Keratinocyte (primary cell): Measurements from ENCODE around the gene TK1. TPM values are rescaled to one million over a fixed set of nuclear protein-coding genes. Genes with fewer than 3 reads are reported as not detected.

Source experiments
- DNase-seq: peaks from one replicate; pipeline ENCODE4 v3.0.0-alpha.2; 2011; ENCODE audit warnings: low read depth, missing footprints, low spot score
- FAIRE-seq: peaks from 2 replicates; lab custom pipeline; 2011; peaks lifted over from hg19 to GRCh38; lab: Jason Lieb, UNC
- H2AFZ ChIP-seq: 2 replicates; pipeline ENCODE4 v1.6.0; 2012; ENCODE audit warnings: low read length, control low read depth, inconsistent platforms; ENCODE audit not compliant: control insufficient read depth
- H3K27ac ChIP-seq: 2 replicates; pipeline ENCODE4 v1.5.1; 2011; ENCODE audit warnings: low read length; ENCODE audit not compliant: control insufficient read depth, insufficient read depth
- H3K27me3 ChIP-seq: 3 replicates; pipeline ENCODE4 v1.6.0; 2011; ENCODE audit warnings: low read length; ENCODE audit not compliant: control insufficient read depth, insufficient read depth; ENCODE audit errors: extremely low read depth
- H3K36me3 ChIP-seq, 2 experiments: 2 replicates in 1 of 2; 3 replicates in 1 of 2; pipeline ENCODE4 v1.5.1; 2011; ENCODE audit warnings: low read length in 2 of 2, mild to moderate bottlenecking in 1 of 2; ENCODE audit not compliant: control insufficient read depth in 2 of 2, insufficient read depth in 2 of 2; ENCODE audit errors: extremely low read depth in 1 of 2
- H3K4me1 ChIP-seq: 3 replicates; pipeline ENCODE4 v1.5.1; 2011; ENCODE audit warnings: low read length; ENCODE audit not compliant: control insufficient read depth, insufficient read depth; ENCODE audit errors: extremely low read depth
- H3K4me2 ChIP-seq: 3 replicates; pipeline ENCODE4 v1.6.0; 2011; ENCODE audit warnings: low read depth, low read length; ENCODE audit not compliant: control insufficient read depth, insufficient read depth; ENCODE audit errors: extremely low read depth
- H3K4me3 ChIP-seq, 3 experiments: fragments of 200-600 bp in 1 of 3; sonication (generic) in 1 of 3; 2 replicates in 2 of 3; 3 replicates in 1 of 3; pipeline ENCODE4 v1.5.1; 2011 to 2016; ENCODE audit warnings: low read length in 3 of 3, mild to moderate bottlenecking in 3 of 3, control low read depth in 2 of 3, inconsistent platforms in 1 of 3, low read depth in 1 of 3, mixed read lengths in 1 of 3, mixed run types in 1 of 3, moderate library complexity in 1 of 3; ENCODE audit not compliant: control insufficient read depth in 2 of 3, insufficient read depth in 2 of 3; ENCODE audit errors: extremely low read depth in 1 of 3
- H3K79me2 ChIP-seq: 2 replicates; pipeline ENCODE4 v1.6.0; 2012; ENCODE audit warnings: low read length; ENCODE audit not compliant: control insufficient read depth, insufficient read depth
- H3K9ac ChIP-seq: 3 replicates; pipeline ENCODE4 v1.6.0; 2011; ENCODE audit warnings: low read length; ENCODE audit not compliant: control insufficient read depth, insufficient read depth; ENCODE audit errors: extremely low read depth
- H3K9me1 ChIP-seq: 3 replicates; pipeline ENCODE4 v1.6.0; 2011; ENCODE audit warnings: low read length; ENCODE audit not compliant: control insufficient read depth, insufficient read depth; ENCODE audit errors: extremely low read depth
- H3K9me3 ChIP-seq: 2 replicates; pipeline ENCODE4 v1.5.1; 2012; ENCODE audit warnings: low read depth, low read length; ENCODE audit not compliant: control insufficient read depth
- H4K20me1 ChIP-seq: 3 replicates; pipeline ENCODE4 v1.6.0; 2011; ENCODE audit warnings: low read length; ENCODE audit not compliant: control insufficient read depth, insufficient read depth; ENCODE audit errors: extremely low read depth
- EZH2 ChIP-seq: IDR thresholded peaks from one replicate; pipeline ENCODE4 v1.6.1; 2012; ENCODE audit warnings: inconsistent platforms, mild to moderate bottlenecking, low read length, moderate library complexity
- dilution Hi-C: fragments of 300-500 bp; cut with MboI; formaldehyde crosslinking; loops from one replicate; pipeline ENCODE4 v1.7.0; 2020; ENCODE audit warnings: low sequenced_read_pairs; ENCODE audit not compliant: extremely low pct_ligation_motif_present
- polyA plus RNA-seq, 5 experiments: library from polyadenylated mRNA; depleted of rRNA in 3 of 5; stranded (reverse) in 3 of 5; stranded (forward) in 1 of 5; unstranded in 1 of 5; fragments of >200 nt; gene quantifications; 1 replicate in 1 of 5; 2 replicates in 3 of 5; 3 replicates in 1 of 5; pipeline versions ENCODE4 v1.2.1 to v1.2.3, GENCODE V29; 2011 to 2012; ENCODE audit warnings: missing spikeins in 2 of 5, low read depth in 1 of 5, low replicate concordance in 1 of 5
- TF ChIP-seq, protein P1 (sequence below), 3 experiments: IDR thresholded peaks in 1 of 3; conservative IDR thresholded peaks in 1 of 3; optimal IDR thresholded peaks in 1 of 3; 2 replicates in 2 of 3; 3 replicates in 1 of 3; pipeline versions ENCODE3 to v1.5.1; 2011; ENCODE audit warnings: low read length in 3 of 3, mild to moderate bottlenecking in 3 of 3, moderate library complexity in 2 of 3, control low read depth in 1 of 3, inconsistent platforms in 1 of 3; ENCODE audit not compliant: insufficient read depth in 2 of 3; ENCODE audit errors: extremely low read depth in 1 of 3

TK1 gene
- polyA plus RNA-seq, 1 donor (not counting 4 experiments of a cell fraction or from before 2014, with no cell fraction given): 21.8 TPM

DNA sequence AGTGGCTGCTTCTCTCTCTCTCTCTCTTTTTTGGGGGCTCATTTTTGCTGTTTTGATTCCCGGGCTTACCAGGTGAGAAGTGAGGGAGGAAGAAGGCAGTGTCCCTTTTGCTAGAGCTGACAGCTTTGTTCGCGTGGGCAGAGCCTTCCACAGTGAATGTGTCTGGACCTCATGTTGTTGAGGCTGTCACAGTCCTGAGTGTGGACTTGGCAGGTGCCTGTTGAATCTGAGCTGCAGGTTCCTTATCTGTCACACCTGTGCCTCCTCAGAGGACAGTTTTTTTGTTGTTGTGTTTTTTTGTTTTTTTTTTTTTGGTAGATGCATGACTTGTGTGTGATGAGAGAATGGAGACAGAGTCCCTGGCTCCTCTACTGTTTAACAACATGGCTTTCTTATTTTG, 36.9 kb upstream of the TK1 start:
- H3K4me1 ChIP-seq: no peaks in the 10 kb centered on the region
- no peaks in the 10 kb centered on the region for H3K9me3 ChIP-seq
- H3K4me2 ChIP-seq: no peak overlapping the region
- no peak overlapping the region for H3K9ac ChIP-seq
- no peaks in the 10 kb centered on the region for H4K20me1 ChIP-seq
- no peaks in the 10 kb centered on the region for H3K27me3 ChIP-seq
- no peak for FAIRE-seq
- no peak overlapping the region for H3K27ac ChIP-seq
- dilution Hi-C loops: no loop called here
- H3K79me2 ChIP-seq: no peaks in the 10 kb centered on the region
- TF ChIP-seq EZH2: no peak
- TF ChIP-seq, protein P1, sequence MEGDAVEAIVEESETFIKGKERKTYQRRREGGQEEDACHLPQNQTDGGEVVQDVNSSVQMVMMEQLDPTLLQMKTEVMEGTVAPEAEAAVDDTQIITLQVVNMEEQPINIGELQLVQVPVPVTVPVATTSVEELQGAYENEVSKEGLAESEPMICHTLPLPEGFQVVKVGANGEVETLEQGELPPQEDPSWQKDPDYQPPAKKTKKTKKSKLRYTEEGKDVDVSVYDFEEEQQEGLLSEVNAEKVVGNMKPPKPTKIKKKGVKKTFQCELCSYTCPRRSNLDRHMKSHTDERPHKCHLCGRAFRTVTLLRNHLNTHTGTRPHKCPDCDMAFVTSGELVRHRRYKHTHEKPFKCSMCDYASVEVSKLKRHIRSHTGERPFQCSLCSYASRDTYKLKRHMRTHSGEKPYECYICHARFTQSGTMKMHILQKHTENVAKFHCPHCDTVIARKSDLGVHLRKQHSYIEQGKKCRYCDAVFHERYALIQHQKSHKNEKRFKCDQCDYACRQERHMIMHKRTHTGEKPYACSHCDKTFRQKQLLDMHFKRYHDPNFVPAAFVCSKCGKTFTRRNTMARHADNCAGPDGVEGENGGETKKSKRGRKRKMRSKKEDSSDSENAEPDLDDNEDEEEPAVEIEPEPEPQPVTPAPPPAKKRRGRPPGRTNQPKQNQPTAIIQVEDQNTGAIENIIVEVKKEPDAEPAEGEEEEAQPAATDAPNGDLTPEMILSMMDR (optimal IDR thresholded peaks at IDR 0.05 in 1 of 3, IDR thresholded peaks at IDR 0.05 in 1 of 3, conservative IDR thresholded peaks at IDR 0.05 in 1 of 3; ENCODE audit: extremely low read depth in 1 of 3, insufficient read depth in 2 of 3, low read length in 3 of 3): no peak
- H3K4me3 ChIP-seq: no peak overlapping the region
- no peak for DNase-seq
- peaks cover 0 to 23% of the 10 kb centered on the region in 2 experiments for H3K36me3 ChIP-seq
- H3K9me1 ChIP-seq: no peaks in the 10 kb centered on the region
- H2AFZ ChIP-seq: no peak overlapping the region

DNA sequence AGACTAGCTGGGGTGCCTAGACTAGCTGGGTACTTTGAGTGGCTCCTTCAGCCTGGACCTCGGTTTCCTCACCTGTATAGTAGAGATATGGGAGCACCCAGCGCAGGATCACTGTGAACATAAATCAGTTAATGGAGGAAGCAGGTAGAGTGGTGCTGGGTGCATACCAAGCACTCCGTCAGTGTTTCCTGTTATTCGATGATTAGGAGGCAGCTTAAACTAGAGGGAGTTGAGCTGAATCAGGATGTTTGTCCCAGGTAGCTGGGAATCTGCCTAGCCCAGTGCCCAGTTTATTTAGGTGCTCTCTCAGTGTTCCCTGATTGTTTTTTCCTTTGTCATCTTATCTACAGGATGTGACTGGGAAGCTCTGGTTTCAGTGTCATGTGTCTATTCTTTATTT, 36.2 kb upstream of the TK1 start:
- no peaks in the 10 kb centered on the region for H3K27me3 ChIP-seq
- H3K4me3 ChIP-seq: no peak overlapping the region
- no peaks in the 10 kb centered on the region for H3K79me2 ChIP-seq
- TF ChIP-seq EZH2: no peak
- TF ChIP-seq, protein P1 (optimal IDR thresholded peaks at IDR 0.05 in 1 of 3, IDR thresholded peaks at IDR 0.05 in 1 of 3, conservative IDR thresholded peaks at IDR 0.05 in 1 of 3; ENCODE audit: extremely low read depth in 1 of 3, insufficient read depth in 2 of 3, low read length in 3 of 3): no peak
- H2AFZ ChIP-seq: no peak overlapping the region
- no peaks in the 10 kb centered on the region for H3K4me1 ChIP-seq
- H4K20me1 ChIP-seq: no peaks in the 10 kb centered on the region
- no peak overlapping the region for H3K4me2 ChIP-seq
- FAIRE-seq: no peak
- H3K9ac ChIP-seq: no peak overlapping the region
- H3K9me1 ChIP-seq: no peaks in the 10 kb centered on the region
- DNase-seq: no peak
- no peak overlapping the region for H3K27ac ChIP-seq
- dilution Hi-C loops: no loop called here
- peaks cover 0 to 23% of the 10 kb centered on the region in 2 experiments for H3K36me3 ChIP-seq
- H3K9me3 ChIP-seq: no peaks in the 10 kb centered on the region
